Uterus (tissue), 4 donors: ENCODE data around the gene TAS2R3. TPM values are rescaled to one million over a fixed set of nuclear protein-coding genes. Genes with fewer than 3 reads are reported as not detected.

Source experiments
- DNase-seq, 2 donors: peaks; one replicate each; pipeline ENCODE4 v3.0.0-alpha.2; 2019 to 2020
- H3K27ac ChIP-seq, 2 donors: fragments of 200-600 bp; sonication (generic); 1 replicate in 1 of 2; 2 replicates in 1 of 2; pipeline ENCODE4 v1.5.1; 2016 to 2018
- H3K27me3 ChIP-seq, 2 donors: fragments of 200-600 bp; sonication (generic); one replicate each; pipeline ENCODE4 v1.5.1; 2018 to 2019; ENCODE audit warnings: control low read depth in 1 of 2
- H3K36me3 ChIP-seq, 2 donors: fragments of 200-600 bp; sonication (generic); one replicate each; pipeline ENCODE4 v1.5.1; 2019; ENCODE audit warnings: control low read depth in 1 of 2
- H3K4me1 ChIP-seq, 2 donors: fragments of 200-600 bp; sonication (generic); one replicate each; pipeline ENCODE4 v1.5.1; 2018 to 2019; ENCODE audit warnings: control low read depth in 1 of 2
- H3K4me3 ChIP-seq, 2 donors: fragments of 200-600 bp; sonication (generic); 1 replicate in 1 of 2; 2 replicates in 1 of 2; pipeline ENCODE4 v1.5.1; 2018 to 2019; ENCODE audit warnings: mild to moderate bottlenecking in 1 of 2
- H3K9me3 ChIP-seq, 2 donors: fragments of 200-600 bp; sonication (generic); one replicate each; pipeline ENCODE4 v1.5.1; 2019; ENCODE audit warnings: control low read depth in 1 of 2
- POLR2A ChIP-seq, 2 donors: fragments of 450-650 bp; IDR thresholded peaks; one replicate each; pipeline ENCODE4 v1.6.1; 2016; ENCODE audit warnings: antibody characterized with exemption in 2 of 2, mild to moderate bottlenecking in 1 of 2, moderate library complexity in 1 of 2
- intact Hi-C: fragments of 100-400 bp; cut with DNase I; formaldehyde crosslinking; loops from one replicate; pipeline ENCODE4 v1.15.1; 2023; ENCODE audit warnings: low total_unique reads
- total RNA-seq, 4 donors: library from RNA; depleted of rRNA in 3 of 4; stranded (reverse); fragments of >200 nt in 3 of 4; gene quantifications; one replicate each; pipeline versions ENCODE4 v1.1.0 to v1.2.4, GENCODE V29; 2014 to 2023
- TF ChIP-seq, protein P1 (sequence below), 4 experiments: fragments of 200-600 bp in 2 of 4; fragments of 450-650 bp in 2 of 4; sonication (generic) in 2 of 4; IDR thresholded peaks; one replicate each; pipeline ENCODE4 v1.5.1; 2016 to 2019; ENCODE audit warnings: antibody characterized with exemption in 4 of 4, mild to moderate bottlenecking in 2 of 4, moderate library complexity in 1 of 4
- donor health status: DM: yes; HTN: yes; CAD: no.

The TAS2R3 gene
- total RNA-seq, 4 donors from 2014 or later = 8.3 to 26.6 (median 10.0) TPM; not detected in 1

GRCh38 chr7:141722529-141722928 is 41.4 kb upstream of the TAS2R3 start:
- no peak overlapping the region for H3K27ac ChIP-seq
- no peaks in the 10 kb centered on the region for H3K4me1 ChIP-seq
- H3K4me3 ChIP-seq = no peak overlapping the region
- no peak for DNase-seq
- intact Hi-C loops = no loop called here
- TF ChIP-seq, protein P1, sequence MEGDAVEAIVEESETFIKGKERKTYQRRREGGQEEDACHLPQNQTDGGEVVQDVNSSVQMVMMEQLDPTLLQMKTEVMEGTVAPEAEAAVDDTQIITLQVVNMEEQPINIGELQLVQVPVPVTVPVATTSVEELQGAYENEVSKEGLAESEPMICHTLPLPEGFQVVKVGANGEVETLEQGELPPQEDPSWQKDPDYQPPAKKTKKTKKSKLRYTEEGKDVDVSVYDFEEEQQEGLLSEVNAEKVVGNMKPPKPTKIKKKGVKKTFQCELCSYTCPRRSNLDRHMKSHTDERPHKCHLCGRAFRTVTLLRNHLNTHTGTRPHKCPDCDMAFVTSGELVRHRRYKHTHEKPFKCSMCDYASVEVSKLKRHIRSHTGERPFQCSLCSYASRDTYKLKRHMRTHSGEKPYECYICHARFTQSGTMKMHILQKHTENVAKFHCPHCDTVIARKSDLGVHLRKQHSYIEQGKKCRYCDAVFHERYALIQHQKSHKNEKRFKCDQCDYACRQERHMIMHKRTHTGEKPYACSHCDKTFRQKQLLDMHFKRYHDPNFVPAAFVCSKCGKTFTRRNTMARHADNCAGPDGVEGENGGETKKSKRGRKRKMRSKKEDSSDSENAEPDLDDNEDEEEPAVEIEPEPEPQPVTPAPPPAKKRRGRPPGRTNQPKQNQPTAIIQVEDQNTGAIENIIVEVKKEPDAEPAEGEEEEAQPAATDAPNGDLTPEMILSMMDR (IDR thresholded peaks at IDR 0.05) = no peak
- no peak for TF ChIP-seq POLR2A (IDR thresholded peaks at IDR 0.05)
- H3K9me3 ChIP-seq = no peaks in the 10 kb centered on the region
- H3K36me3 ChIP-seq = no peaks in the 10 kb centered on the region
- H3K27me3 ChIP-seq = no peaks in the 10 kb centered on the region

- no peak overlapping the region for H3K4me3 ChIP-seq
- no peaks in the 10 kb centered on the region for H3K36me3 ChIP-seq
- no peak for TF ChIP-seq POLR2A (IDR thresholded peaks at IDR 0.05)
- TF ChIP-seq, protein P1 (IDR thresholded peaks at IDR 0.05) = no peak
- H3K9me3 ChIP-seq = no peaks in the 10 kb centered on the region
- intact Hi-C loops = no loop called here
- DNase-seq = no peak
- H3K27me3 ChIP-seq = no peaks in the 10 kb centered on the region
- H3K27ac ChIP-seq = no peak overlapping the region
- H3K4me1 ChIP-seq = no peaks in the 10 kb centered on the region
Observed at GRCh38 chr7:141729020-141729419, 34.9 kb upstream of the TAS2R3 start.

DNA sequence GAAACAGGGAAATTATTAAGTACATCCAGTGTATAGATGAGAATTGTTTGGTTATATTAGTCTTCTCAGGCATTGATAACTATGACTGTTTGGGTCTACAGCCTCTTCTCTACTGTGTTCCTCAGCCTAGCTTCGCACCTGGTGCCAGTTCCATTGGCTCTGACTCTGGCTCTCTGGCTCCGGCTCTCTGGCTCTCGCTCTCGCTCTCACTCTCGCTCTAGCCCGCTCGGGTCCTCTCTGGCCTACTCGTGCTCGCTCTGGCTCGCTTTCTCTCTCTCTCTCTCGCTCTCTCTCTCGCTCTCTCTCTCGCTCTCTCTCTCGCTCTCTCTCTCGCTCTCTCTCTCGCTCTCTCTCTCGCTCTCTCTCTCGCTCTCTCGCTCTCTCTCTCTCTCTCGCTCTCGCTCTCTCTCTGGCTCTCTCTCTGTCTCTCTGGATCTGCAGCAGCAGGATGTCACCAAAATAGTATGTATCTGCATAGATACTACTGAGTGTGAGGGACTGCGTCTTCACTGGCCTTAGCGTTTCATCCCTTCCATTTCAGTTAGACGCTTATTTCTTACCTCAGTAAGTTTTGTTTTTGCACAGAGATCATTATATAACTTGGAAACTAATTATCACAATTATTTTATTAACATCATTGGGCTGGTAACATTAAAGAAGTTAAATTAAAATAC is 32.3 kb upstream of the TAS2R3 start:
- Histone ChIP-seq H3K4me3 (no peak overlapping the region), H3K27me3 (no peaks in the 10 kb centered on the region), H3K9me3 (no peaks in the 10 kb centered on the region), H3K27ac (no peak overlapping the region), H3K4me1 (no peaks in the 10 kb centered on the region), H3K36me3 (no peaks in the 10 kb centered on the region)
- intact Hi-C loops = no loop called here
- DNase-seq = no peak
- TF ChIP-seq, protein P1 (IDR thresholded peaks at IDR 0.05) = peak in 1 of 4 experiments; percentile 10
- TF ChIP-seq POLR2A (IDR thresholded peaks at IDR 0.05) = no peak

- peak overlapping the region; percentile 84 to 85 for H3K27ac ChIP-seq
- H3K9me3 ChIP-seq = no peaks in the 10 kb centered on the region
- no peaks in the 10 kb centered on the region for H3K27me3 ChIP-seq
- H3K4me1 ChIP-seq = peaks cover 0 to 9% of the 10 kb centered on the region in 2 donors
- H3K36me3 ChIP-seq = no peaks in the 10 kb centered on the region
- peak overlapping the region; percentile 66 to 74 for H3K4me3 ChIP-seq
- DNase-seq = peak in 1 of 2 donors; percentile 16
- intact Hi-C loops = no loop called here
- no peak for TF ChIP-seq POLR2A (IDR thresholded peaks at IDR 0.05)
- TF ChIP-seq, protein P1 (IDR thresholded peaks at IDR 0.05) = no peak
Observed at GRCh38 chr7:141737118-141737835, 26.6 kb upstream of the TAS2R3 start.
